Colonic mucosa (tissue), 4 donors: Measurements from ENCODE around the gene TMEM253. TPM values are rescaled to one million over a fixed set of nuclear protein-coding genes. Genes with fewer than 3 reads are reported as not detected.

Source experiments
- DNase-seq: peaks from one replicate; pipeline ENCODE4 v3.0.0-alpha.2; 2020
- H3K27ac ChIP-seq: fragments of 200-600 bp; one replicate; pipeline ENCODE4 v1.8.0; 2021
- H3K27me3 ChIP-seq: fragments of 200-600 bp; one replicate; pipeline ENCODE4 v1.8.0; 2021
- H3K36me3 ChIP-seq: fragments of 200-600 bp; one replicate; pipeline ENCODE4 v1.8.0; 2021
- H3K4me1 ChIP-seq: fragments of 200-600 bp; one replicate; pipeline ENCODE4 v1.8.0; 2021; ENCODE audit warnings: mild to moderate bottlenecking
- H3K4me3 ChIP-seq: fragments of 200-600 bp; one replicate; pipeline ENCODE4 v1.8.0; 2021
- H3K9ac ChIP-seq, 2 donors: one replicate each; pipeline ENCODE4 v1.7.0; 2013; ENCODE audit warnings: control low read depth in 2 of 2, low read depth in 2 of 2, low read length in 2 of 2
- H3K9me3 ChIP-seq: fragments of 200-600 bp; one replicate; pipeline ENCODE4 v1.8.0; 2021
- intact Hi-C: fragments of 100-400 bp; cut with DNase I; formaldehyde crosslinking; loops from one replicate; pipeline ENCODE4 v1.14.1; 2022
- total RNA-seq, 2 donors: library from RNA; stranded (reverse); fragmentation: NEBNext Ultra II Directional in 1 of 2; extraction: Animal tissue kit (Norgen Biotek cat#: 25700) in 1 of 2; gene quantifications; one replicate each; pipeline ENCODE4 v1.2.1, GENCODE V29; 2021
- TF ChIP-seq, protein P1 (sequence below): fragments of 200-600 bp; IDR thresholded peaks from one replicate; pipeline ENCODE4 v1.8.0; 2022; ENCODE audit warnings: antibody characterized with exemption, mild to moderate bottlenecking
- donor health status: healthy.
- donor health status: DM: no; HTN: no; CAD: no.
- donor health status: DM: no; HTN: no; CAD: no.

Gene TMEM253
- total RNA-seq, 2 donors from 2014 or later, result 28.8 to 48.3 TPM

DNA sequence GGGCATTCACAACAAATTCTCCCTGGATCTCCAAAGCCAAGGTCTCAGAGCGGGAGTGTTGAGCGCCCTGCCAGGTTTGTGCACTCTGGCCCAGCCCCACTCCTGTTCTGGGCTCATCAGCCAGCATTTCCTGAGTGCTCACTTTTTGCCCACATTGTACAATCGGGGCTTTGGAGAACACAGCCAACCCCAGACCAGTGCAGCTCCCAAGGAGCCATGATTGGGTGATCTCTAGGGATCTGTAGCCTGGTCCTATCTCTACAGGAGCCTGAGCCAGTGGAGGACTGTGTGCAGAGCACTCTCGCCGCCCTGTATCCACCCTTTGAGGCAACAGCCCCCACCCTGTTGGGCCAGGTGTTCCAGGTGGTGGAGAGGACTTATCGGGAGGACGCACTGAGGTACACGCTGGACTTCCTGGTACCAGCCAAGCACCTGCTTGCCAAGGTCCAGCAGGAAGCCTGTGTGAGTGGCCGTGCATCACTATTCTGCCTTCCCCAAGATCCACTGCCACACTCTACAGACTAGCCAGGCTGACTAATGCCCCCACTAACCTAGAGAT, 28.0 kb upstream of the TMEM253 start:
- Histone ChIP-seq H3K36me3 (peaks cover 12% of the 10 kb centered on the region), H3K27ac (peak overlapping the region; percentile 90), H3K27me3 (no peaks in the 10 kb centered on the region), H3K9me3 (no peaks in the 10 kb centered on the region), H3K4me1 (peaks cover 14% of the 10 kb centered on the region), H3K9ac (peak overlapping the region in 1 of 2 donors; percentile 99), H3K4me3 (no peak overlapping the region)
- intact Hi-C loops, result no loop called here
- TF ChIP-seq, protein P1, sequence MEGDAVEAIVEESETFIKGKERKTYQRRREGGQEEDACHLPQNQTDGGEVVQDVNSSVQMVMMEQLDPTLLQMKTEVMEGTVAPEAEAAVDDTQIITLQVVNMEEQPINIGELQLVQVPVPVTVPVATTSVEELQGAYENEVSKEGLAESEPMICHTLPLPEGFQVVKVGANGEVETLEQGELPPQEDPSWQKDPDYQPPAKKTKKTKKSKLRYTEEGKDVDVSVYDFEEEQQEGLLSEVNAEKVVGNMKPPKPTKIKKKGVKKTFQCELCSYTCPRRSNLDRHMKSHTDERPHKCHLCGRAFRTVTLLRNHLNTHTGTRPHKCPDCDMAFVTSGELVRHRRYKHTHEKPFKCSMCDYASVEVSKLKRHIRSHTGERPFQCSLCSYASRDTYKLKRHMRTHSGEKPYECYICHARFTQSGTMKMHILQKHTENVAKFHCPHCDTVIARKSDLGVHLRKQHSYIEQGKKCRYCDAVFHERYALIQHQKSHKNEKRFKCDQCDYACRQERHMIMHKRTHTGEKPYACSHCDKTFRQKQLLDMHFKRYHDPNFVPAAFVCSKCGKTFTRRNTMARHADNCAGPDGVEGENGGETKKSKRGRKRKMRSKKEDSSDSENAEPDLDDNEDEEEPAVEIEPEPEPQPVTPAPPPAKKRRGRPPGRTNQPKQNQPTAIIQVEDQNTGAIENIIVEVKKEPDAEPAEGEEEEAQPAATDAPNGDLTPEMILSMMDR, result no peak
- peak; percentile 77 for DNase-seq

DNA sequence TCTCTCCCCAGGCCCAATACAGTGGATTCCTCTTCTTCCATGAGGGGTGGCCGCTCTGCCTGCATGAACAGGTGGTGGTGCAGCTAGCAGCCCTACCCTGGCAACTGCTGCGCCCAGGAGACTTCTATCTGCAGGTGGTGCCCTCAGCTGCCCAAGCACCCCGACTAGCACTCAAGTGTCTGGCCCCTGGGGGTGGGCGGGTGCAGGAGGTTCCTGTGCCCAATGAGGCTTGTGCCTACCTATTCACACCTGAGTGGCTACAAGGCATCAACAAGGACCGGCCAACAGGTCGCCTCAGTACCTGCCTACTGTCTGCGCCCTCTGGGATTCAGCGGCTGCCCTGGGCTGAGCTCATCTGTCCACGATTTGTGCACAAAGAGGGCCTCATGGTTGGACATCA, 26.9 kb upstream of the TMEM253 start:
- intact Hi-C loops, result no loop called here
- H3K36me3 ChIP-seq, result peaks cover 17% of the 10 kb centered on the region
- peaks cover 11% of the 10 kb centered on the region for H3K4me1 ChIP-seq
- no peaks in the 10 kb centered on the region for H3K9me3 ChIP-seq
- no peak overlapping the region for H3K4me3 ChIP-seq
- TF ChIP-seq, protein P1, result no peak
- no peak for DNase-seq
- H3K9ac ChIP-seq, result no peak overlapping the region
- no peaks in the 10 kb centered on the region for H3K27me3 ChIP-seq
- H3K27ac ChIP-seq, result no peak overlapping the region

DNA sequence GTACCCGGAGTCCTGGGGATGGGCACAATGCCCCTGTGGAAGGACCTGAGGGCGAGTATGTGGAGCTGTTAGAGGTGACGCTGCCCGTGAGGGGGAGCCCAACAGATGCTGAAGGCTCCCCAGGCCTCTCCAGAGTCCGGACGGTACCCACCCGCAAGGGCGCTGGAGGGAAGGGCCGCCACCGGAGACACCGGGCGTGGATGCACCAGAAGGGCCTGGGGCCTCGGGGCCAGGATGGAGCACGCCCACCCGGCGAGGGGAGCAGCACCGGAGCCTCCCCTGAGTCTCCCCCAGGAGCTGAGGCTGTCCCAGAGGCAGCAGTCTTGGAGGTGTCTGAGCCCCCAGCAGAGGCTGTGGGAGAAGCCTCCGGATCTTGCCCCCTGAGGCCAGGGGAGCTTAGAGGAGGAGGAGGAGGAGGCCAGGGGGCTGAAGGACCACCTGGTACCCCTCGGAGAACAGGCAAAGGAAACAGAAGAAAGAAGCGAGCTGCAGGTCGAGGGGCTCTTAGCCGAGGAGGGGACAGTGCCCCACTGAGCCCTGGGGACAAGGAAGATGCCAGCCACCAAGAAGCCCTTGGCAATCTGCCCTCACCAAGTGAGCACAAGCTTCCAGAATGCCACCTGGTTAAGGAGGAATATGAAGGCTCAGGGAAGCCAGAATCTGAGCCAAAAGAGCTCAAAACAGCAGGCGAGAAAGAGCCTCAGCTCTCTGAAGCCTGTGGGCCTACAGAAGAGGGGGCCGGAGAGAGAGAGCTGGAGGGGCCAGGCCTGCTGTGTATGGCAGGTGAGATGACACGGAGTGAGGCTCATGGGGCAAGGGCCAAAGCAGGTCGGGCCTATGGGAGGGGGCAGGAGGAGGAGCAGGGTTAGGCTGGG, 26.2 kb upstream of the TMEM253 start:
- H3K27ac ChIP-seq, result no peak overlapping the region
- intact Hi-C loops, result no loop called here
- DNase-seq, result no peak
- TF ChIP-seq, protein P1, result no peak
- H3K4me1 ChIP-seq, result peaks cover 7% of the 10 kb centered on the region
- H3K27me3 ChIP-seq, result no peaks in the 10 kb centered on the region
- H3K36me3 ChIP-seq, result peaks cover 24% of the 10 kb centered on the region
- H3K4me3 ChIP-seq, result no peak overlapping the region
- H3K9me3 ChIP-seq, result no peaks in the 10 kb centered on the region
- H3K9ac ChIP-seq, result no peak overlapping the region

DNA sequence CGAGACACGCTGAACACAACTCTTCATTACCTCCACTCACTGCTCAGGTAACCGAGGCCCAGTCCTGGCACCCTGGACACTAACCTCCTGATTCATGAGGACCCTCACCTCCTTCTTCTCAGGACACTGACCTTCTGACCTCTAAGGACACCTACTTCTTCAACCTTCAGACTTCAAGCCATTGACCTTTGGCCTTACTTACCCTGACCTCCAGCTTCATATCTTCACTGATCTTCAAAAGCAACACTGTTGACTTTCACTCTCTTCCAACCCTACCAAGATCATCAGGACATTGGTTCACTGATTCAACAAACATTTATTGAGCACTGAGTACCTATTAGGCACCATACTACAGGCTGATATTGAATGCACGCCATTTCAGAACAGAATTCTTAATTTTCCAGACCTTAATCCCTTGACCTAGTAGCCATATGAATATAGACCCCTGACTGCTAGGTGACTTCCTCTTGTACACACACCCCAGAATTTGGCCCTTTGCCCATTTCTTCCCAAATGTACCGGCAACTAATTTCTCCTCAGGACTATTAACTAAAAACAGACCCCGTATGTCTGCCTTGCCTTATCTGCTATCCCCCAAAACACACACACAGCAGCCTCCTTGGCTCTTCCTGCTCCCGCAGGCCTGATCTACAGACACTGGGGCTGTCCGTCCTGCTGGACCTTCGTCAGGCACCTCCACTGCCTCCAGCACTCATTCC, 25.0 kb upstream of the TMEM253 start:
- Histone ChIP-seq H3K27me3 (no peaks in the 10 kb centered on the region), H3K36me3 (peaks cover 29% of the 10 kb centered on the region), H3K4me1 (peaks cover 7% of the 10 kb centered on the region), H3K4me3 (no peak overlapping the region), H3K9me3 (no peaks in the 10 kb centered on the region), H3K9ac (no peak overlapping the region), H3K27ac (no peak overlapping the region)
- no peak for DNase-seq
- intact Hi-C loops, result no loop called here
- TF ChIP-seq, protein P1, result no peak

DNA sequence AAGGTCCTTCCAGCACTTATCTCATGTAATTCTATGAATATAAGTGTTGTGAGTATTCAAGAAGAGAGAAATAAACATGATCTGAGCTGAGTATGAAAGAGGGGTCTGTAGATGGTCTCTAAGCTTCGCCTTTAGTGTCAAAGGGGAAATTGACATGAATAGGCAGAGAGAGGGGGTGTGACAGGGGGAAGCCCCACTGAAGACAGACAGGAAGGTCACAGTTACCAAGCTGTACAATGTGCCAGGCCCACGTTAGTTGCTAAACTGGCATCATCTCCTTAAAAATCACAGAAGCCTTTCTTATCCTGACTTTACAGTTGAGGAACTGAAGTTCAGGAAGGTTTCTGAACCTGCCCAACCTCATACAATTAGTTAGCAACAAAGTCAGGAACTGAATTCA, 23.2 kb upstream of the TMEM253 start:
- intact Hi-C loops, result no loop called here
- H3K9ac ChIP-seq, result no peak overlapping the region
- H3K36me3 ChIP-seq, result peaks cover 37% of the 10 kb centered on the region
- H3K27ac ChIP-seq, result no peak overlapping the region
- TF ChIP-seq, protein P1, result no peak
- H3K4me3 ChIP-seq, result no peak overlapping the region
- no peak for DNase-seq
- H3K27me3 ChIP-seq, result no peaks in the 10 kb centered on the region
- H3K9me3 ChIP-seq, result no peaks in the 10 kb centered on the region
- H3K4me1 ChIP-seq, result peaks cover 3% of the 10 kb centered on the region
